ENCODE results near the gene UBE2H.
"Not testable (repeated sequence)": the region's sequence is repeated elsewhere in the genome, so short reads cannot be mapped to it uniquely, and the experiment has no call there.

The UBE2H gene

DNA sequence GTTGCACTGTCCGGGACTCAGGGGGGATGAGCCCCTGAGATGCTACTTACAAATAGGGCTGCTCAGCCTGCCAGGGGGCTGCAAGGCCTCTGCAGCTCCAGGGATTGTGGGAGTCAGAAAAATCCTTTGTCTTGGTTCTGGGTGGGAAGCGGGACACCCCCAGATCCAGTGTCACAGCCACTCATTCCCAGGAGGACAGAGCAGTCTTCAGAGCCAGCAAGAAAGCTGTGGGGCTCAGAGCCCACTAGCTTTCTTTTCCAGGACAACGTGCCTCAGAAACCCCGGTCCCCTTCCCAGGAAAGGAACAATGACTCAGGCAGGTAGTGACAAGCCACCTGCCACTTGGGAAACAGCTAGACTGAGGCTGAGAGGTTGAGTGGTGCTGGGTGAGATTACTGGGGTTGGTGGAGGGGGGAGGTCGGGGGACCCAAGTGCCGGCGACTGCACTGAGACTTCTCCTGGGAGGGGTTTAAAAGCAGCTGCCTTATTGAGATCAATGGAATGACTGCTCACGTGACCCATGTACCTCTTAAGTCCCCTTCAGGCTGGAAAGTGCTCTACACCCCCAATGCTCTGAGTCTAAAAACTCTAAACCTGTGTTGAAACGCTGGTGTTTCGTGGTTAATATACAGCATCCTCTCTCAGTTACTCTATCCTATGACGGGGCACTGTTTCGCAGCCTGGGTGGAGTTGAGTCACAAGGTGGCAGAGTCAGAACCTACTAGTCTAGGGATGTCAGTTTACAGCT is 123.6 kb downstream of the UBE2H start:
- no peaks in the 10 kb centered on the region for H3K27me3 ChIP-seq (ENCODE audit: control insufficient read depth in 5 of 5, insufficient read depth in 4 of 5, low read length in 5 of 5)
- H3K9me3 ChIP-seq (ENCODE audit: control insufficient read depth in 5 of 5, low read length in 5 of 5) = no peaks in the 10 kb centered on the region
- no peak overlapping the region for H3K4me3 ChIP-seq (ENCODE audit: low read depth in 1 of 5, low read length in 5 of 5)
- no peak overlapping the region for H3K27ac ChIP-seq (ENCODE audit: low read depth, low read length)
- no peak overlapping the region for H3K9ac ChIP-seq (ENCODE audit: low read length in 5 of 5)
- peaks cover 3 to 13% (median 10%) of the 10 kb centered on the region in 5 donors for H3K36me3 ChIP-seq (ENCODE audit: control insufficient read depth in 5 of 5, insufficient read depth in 5 of 5, low read length in 5 of 5)
- H3K4me1 ChIP-seq (ENCODE audit: control insufficient read depth in 5 of 5, insufficient read depth in 5 of 5, low read length in 5 of 5) = peaks cover 4 to 41% (median 39%) of the 10 kb centered on the region in 5 donors

- H3K4me1 ChIP-seq (ENCODE audit: control insufficient read depth in 5 of 5, insufficient read depth in 5 of 5, low read length in 5 of 5) = peaks cover 4 to 41% (median 39%) of the 10 kb centered on the region in 5 donors
These were observed 124.5 kb downstream of the UBE2H start for GRCh38 chr7:129828078-129828762.

DNA sequence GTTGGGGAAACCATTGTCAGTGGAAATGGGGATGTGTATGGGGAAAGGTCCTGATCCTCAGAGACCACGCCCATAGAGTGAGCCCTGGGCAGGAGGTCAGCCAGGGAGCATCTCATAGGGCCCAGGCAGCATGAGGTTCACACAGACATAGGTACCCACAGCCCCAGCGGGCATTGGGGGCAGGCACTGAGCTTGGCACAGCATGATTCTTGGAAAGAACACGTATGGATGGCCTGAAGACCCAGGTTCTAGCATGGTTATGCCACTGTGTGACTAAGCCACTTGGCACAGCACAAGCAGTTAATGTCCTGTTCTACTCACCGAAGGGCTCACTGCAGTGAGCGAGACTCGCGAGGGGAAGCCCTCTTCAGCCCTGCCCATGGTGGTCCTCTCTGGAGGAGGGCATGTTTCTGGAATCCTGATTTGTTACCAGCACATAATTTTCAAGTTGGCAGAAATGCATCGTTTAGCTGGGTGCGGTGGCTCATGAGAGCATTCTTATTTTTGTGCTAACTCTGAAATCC is 125.2 kb downstream of the UBE2H start:
- no peaks in the 10 kb centered on the region for H3K9me3 ChIP-seq (ENCODE audit: control insufficient read depth in 5 of 5, low read length in 5 of 5)
- peaks cover 0 to 8% (median 4%) of the 10 kb centered on the region in 5 donors for H3K36me3 ChIP-seq (ENCODE audit: control insufficient read depth in 5 of 5, insufficient read depth in 5 of 5, low read length in 5 of 5)
- H3K27ac ChIP-seq (ENCODE audit: low read depth, low read length) = no peak overlapping the region

More at GRCh38 chr7:129828078-129828762, 124.5 kb downstream of the UBE2H start:
- Histone ChIP-seq H3K27me3 (ENCODE audit: control insufficient read depth in 5 of 5, insufficient read depth in 4 of 5, low read length in 5 of 5) (no peaks in the 10 kb centered on the region), H3K9ac (ENCODE audit: low read length in 5 of 5) (no peak overlapping the region), H3K9me3 (ENCODE audit: control insufficient read depth in 5 of 5, low read length in 5 of 5) (no peaks in the 10 kb centered on the region), H3K4me3 (ENCODE audit: low read depth in 1 of 5, low read length in 5 of 5) (no peak overlapping the region), H3K27ac (ENCODE audit: low read depth, low read length) (no peak overlapping the region), H3K36me3 (ENCODE audit: control insufficient read depth in 5 of 5, insufficient read depth in 5 of 5, low read length in 5 of 5) (peaks cover 0 to 8% (median 6%) of the 10 kb centered on the region in 5 donors)

DNA sequence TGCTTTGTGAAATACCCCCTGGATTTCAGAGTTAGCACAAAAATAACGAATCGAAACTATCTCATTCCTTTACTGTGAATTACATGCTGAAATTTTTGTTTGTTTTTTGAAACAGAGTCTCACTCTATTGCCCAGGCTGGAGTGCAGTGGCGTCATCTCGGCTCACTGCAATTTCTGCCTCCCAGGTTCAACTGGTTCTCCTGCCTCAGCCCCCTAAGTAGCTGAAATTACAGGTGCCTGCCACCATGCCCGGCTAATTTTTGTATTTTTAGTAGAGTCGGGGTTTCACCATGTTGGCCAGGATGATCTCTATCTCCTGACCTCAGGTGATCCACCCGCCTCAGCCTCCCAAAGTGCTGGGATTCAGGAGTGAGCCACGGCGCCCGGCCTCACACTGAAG is 125.9 kb downstream of the UBE2H start:
- H3K27me3 ChIP-seq (ENCODE audit: control insufficient read depth in 5 of 5, insufficient read depth in 4 of 5, low read length in 5 of 5); H3K27ac ChIP-seq (ENCODE audit: low read depth, low read length); H3K36me3 ChIP-seq (ENCODE audit: control insufficient read depth in 5 of 5, insufficient read depth in 5 of 5, low read length in 5 of 5); H3K9ac ChIP-seq (ENCODE audit: low read length in 5 of 5); H3K4me3 ChIP-seq (ENCODE audit: low read depth in 1 of 5, low read length in 5 of 5); H3K9me3 ChIP-seq (ENCODE audit: control insufficient read depth in 5 of 5, low read length in 5 of 5): not testable (repeated sequence)
- peaks cover 4 to 39% (median 39%) of the 10 kb centered on the region in 5 donors for H3K4me1 ChIP-seq (ENCODE audit: control insufficient read depth in 5 of 5, insufficient read depth in 5 of 5, low read length in 5 of 5)

More for the DNA sequence above, 125.2 kb downstream of the UBE2H start:
- no peaks in the 10 kb centered on the region for H3K27me3 ChIP-seq (ENCODE audit: control insufficient read depth in 5 of 5, insufficient read depth in 4 of 5, low read length in 5 of 5)
- no peak overlapping the region for H3K4me3 ChIP-seq (ENCODE audit: low read depth in 1 of 5, low read length in 5 of 5)
- H3K9ac ChIP-seq (ENCODE audit: low read length in 5 of 5) = no peak overlapping the region
- peaks cover 4 to 41% (median 39%) of the 10 kb centered on the region in 5 donors for H3K4me1 ChIP-seq (ENCODE audit: control insufficient read depth in 5 of 5, insufficient read depth in 5 of 5, low read length in 5 of 5)

- H3K27me3 ChIP-seq (ENCODE audit: control insufficient read depth in 5 of 5, insufficient read depth in 4 of 5, low read length in 5 of 5) = no peaks in the 10 kb centered on the region
- peak overlapping the region in 4 of 5 donors; percentile 39 to 80 (median 68) for H3K9ac ChIP-seq (ENCODE audit: low read length in 5 of 5)
- H3K9me3 ChIP-seq (ENCODE audit: control insufficient read depth in 5 of 5, low read length in 5 of 5) = no peaks in the 10 kb centered on the region
- H3K36me3 ChIP-seq (ENCODE audit: control insufficient read depth in 5 of 5, insufficient read depth in 5 of 5, low read length in 5 of 5) = no peaks in the 10 kb centered on the region
- no peak overlapping the region for H3K27ac ChIP-seq (ENCODE audit: low read depth, low read length)
- peak overlapping the region; percentile 58 to 86 (median 78) for H3K4me3 ChIP-seq (ENCODE audit: low read depth in 1 of 5, low read length in 5 of 5)
- H3K4me1 ChIP-seq (ENCODE audit: control insufficient read depth in 5 of 5, insufficient read depth in 5 of 5, low read length in 5 of 5) = peaks cover 0 to 28% (median 24%) of the 10 kb centered on the region in 5 donors
These were observed 127.4 kb downstream of the UBE2H start for GRCh38 chr7:129825209-129825970.

DNA sequence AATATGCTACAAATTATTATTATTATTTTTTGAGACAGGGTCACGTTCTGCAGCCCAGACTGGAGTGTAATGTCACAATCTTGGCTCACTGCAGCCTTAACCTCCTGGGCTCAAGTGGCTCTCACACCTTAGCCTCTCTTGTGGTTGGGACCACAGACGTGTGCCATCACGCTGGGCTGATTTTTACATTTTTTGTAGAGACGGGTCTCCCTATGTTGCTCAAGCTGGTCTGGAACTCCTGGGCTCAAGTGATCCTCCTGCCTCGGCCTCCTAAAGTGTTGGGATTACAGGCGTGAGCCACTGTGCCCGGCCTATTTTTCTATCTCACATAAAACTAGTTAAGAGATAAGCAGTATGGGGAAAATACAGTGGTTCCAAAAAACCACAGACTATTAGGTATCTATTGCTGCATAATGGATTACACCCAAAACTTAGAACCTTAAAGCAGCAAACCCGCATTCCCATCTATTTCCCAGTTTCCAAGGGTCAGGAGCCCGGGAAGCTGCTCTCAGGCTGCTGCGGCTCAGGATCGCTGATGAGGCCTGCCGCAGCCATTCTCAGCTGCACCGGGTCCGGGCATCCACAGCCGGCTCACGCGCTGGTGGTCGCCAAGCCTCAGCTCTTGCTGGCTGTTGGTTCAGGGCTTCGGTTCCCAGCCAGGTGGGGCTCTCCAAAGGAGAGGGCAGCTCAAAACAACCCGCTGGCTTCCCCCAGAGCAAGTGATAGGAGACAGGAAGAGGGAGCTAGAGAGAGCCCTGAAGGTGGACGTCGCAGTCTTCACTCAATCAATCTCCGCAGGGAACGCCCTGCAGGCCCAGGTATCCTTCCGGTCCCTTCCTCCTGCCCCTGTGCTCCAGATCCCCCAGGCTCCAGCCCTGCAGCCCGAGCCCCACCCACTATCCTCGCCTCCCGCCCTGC is 128.2 kb downstream of the UBE2H start:
- Histone ChIP-seq H3K36me3 (ENCODE audit: control insufficient read depth in 5 of 5, insufficient read depth in 5 of 5, low read length in 5 of 5) (no peaks in the 10 kb centered on the region), H3K9me3 (ENCODE audit: control insufficient read depth in 5 of 5, low read length in 5 of 5) (no peaks in the 10 kb centered on the region), H3K27ac (ENCODE audit: low read depth, low read length) (no peak overlapping the region), H3K4me3 (ENCODE audit: low read depth in 1 of 5, low read length in 5 of 5) (peak overlapping the region; percentile 25 to 86 (median 78)), H3K9ac (ENCODE audit: low read length in 5 of 5) (peak overlapping the region in 2 of 5 donors; percentile 19 to 48), H3K27me3 (ENCODE audit: control insufficient read depth in 5 of 5, insufficient read depth in 4 of 5, low read length in 5 of 5) (no peaks in the 10 kb centered on the region), H3K4me1 (ENCODE audit: control insufficient read depth in 5 of 5, insufficient read depth in 5 of 5, low read length in 5 of 5) (peaks cover 0 to 20% (median 16%) of the 10 kb centered on the region in 5 donors)

DNA sequence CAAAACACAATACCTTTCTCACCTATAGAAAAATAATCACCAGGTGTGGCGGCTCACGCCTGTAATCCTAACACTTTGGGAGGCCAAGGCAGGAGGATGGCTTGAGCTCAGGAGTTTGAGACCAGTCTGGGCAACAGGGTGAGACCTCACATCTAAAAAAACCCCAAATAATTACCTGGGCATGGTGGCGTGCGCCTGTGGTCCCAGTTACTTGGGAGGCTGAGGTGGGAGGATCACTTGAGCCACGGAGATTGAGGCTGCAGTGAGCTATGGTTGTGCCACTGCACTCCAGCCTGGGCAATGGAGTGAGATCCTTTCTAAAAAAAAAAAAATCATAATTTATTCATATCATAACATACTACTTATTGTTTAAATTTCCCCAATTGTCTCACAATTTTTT is 129.6 kb downstream of the UBE2H start:
- not testable (repeated sequence) for H3K36me3 ChIP-seq (ENCODE audit: control insufficient read depth in 5 of 5, insufficient read depth in 5 of 5, low read length in 5 of 5); H3K9ac ChIP-seq (ENCODE audit: low read length in 5 of 5); H3K27ac ChIP-seq (ENCODE audit: low read depth, low read length); H3K9me3 ChIP-seq (ENCODE audit: control insufficient read depth in 5 of 5, low read length in 5 of 5); H3K27me3 ChIP-seq (ENCODE audit: control insufficient read depth in 5 of 5, insufficient read depth in 4 of 5, low read length in 5 of 5); H3K4me3 ChIP-seq (ENCODE audit: low read depth in 1 of 5, low read length in 5 of 5)
- peaks cover 0 to 18% (median 16%) of the 10 kb centered on the region in 5 donors for H3K4me1 ChIP-seq (ENCODE audit: control insufficient read depth in 5 of 5, insufficient read depth in 5 of 5, low read length in 5 of 5)

GRCh38 chr7:129821476-129821875 is 131.3 kb downstream of the UBE2H start:
- Histone ChIP-seq H3K9me3 (ENCODE audit: control insufficient read depth in 5 of 5, low read length in 5 of 5) (peaks cover 0 to 6% (median 3%) of the 10 kb centered on the region in 5 donors), H3K27me3 (ENCODE audit: control insufficient read depth in 5 of 5, insufficient read depth in 4 of 5, low read length in 5 of 5) (no peaks in the 10 kb centered on the region), H3K4me3 (ENCODE audit: low read depth in 1 of 5, low read length in 5 of 5) (no peak overlapping the region), H3K36me3 (ENCODE audit: control insufficient read depth in 5 of 5, insufficient read depth in 5 of 5, low read length in 5 of 5) (no peaks in the 10 kb centered on the region), H3K9ac (ENCODE audit: low read length in 5 of 5) (no peak overlapping the region), H3K27ac (ENCODE audit: low read depth, low read length) (no peak overlapping the region), H3K4me1 (ENCODE audit: control insufficient read depth in 5 of 5, insufficient read depth in 5 of 5, low read length in 5 of 5) (peaks cover 0 to 18% (median 15%) of the 10 kb centered on the region in 5 donors)

GRCh38 chr7:129816742-129817141 is 136.0 kb downstream of the UBE2H start:
- Histone ChIP-seq H3K9ac (ENCODE audit: low read length in 5 of 5) (no peak overlapping the region), H3K4me3 (ENCODE audit: low read depth in 1 of 5, low read length in 5 of 5) (no peak overlapping the region), H3K27me3 (ENCODE audit: control insufficient read depth in 5 of 5, insufficient read depth in 4 of 5, low read length in 5 of 5) (no peaks in the 10 kb centered on the region), H3K36me3 (ENCODE audit: control insufficient read depth in 5 of 5, insufficient read depth in 5 of 5, low read length in 5 of 5) (no peaks in the 10 kb centered on the region), H3K4me1 (ENCODE audit: control insufficient read depth in 5 of 5, insufficient read depth in 5 of 5, low read length in 5 of 5) (no peaks in the 10 kb centered on the region), H3K27ac (ENCODE audit: low read depth, low read length) (no peak overlapping the region), H3K9me3 (ENCODE audit: control insufficient read depth in 5 of 5, low read length in 5 of 5) (peaks cover 0 to 6% (median 3%) of the 10 kb centered on the region in 5 donors)

All from subcutaneous abdominal adipose tissue (tissue), 5 donors.